ENCODE results near the gene TRDMT1.

The TRDMT1 gene, protein sequence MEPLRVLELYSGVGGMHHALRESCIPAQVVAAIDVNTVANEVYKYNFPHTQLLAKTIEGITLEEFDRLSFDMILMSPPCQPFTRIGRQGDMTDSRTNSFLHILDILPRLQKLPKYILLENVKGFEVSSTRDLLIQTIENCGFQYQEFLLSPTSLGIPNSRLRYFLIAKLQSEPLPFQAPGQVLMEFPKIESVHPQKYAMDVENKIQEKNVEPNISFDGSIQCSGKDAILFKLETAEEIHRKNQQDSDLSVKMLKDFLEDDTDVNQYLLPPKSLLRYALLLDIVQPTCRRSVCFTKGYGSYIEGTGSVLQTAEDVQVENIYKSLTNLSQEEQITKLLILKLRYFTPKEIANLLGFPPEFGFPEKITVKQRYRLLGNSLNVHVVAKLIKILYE

DNA sequence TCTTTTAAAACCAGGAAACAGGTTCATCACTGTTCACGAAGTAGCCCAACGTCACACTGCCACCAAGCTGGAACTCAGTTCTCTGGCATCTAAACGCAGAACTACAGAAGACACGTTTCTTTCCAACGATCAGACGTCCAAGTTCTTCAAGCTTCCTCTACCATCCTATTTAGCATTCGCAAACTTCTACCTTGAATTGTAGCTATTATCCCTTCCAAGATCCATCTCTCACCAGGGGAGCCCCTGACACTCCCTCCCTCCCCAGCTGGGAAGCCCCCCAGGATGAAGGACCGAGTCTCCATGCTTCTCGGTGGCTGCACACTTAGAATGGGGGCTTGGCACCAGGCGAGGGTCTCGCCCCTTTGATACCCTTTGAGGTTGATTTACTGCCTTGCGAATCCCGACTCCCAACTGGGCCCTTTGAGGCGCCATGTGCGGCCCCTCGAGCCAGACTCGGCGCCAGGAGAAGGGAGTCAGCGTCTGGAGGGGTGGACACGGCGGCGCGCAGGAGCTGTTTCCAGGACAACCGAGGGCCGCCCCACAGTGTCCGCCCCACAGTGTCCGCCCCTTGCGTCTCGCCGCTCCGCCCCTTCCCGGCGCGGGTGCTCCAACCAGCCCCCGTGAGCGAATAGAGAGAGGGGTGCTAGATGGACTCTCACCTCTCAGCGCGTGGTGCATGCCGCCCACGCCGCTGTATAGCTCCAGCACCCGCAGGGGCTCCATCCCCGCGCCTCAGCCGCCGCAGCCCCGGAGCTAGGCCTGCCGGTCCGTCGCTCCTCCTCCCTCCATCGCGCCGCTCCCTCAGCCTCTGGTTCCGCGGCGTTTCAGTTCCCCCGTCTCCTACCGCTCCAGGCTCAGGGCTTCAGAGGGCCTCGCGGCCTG, at the start of gene TRDMT1:
Gene TRDMT1, minus strand, starts transcription at position 761 of the 882 bp plus-strand sequence. Its CDS starts 38 bp downstream, at position 723.
- DNase-seq (ENCODE audit: low read depth, low spot score) = peak; percentile 75

GRCh38 chr10:17250736-17251135, 49.3 kb upstream of the TRDMT1 start:
- no peak for DNase-seq (ENCODE audit: low read depth, low spot score)

DNA sequence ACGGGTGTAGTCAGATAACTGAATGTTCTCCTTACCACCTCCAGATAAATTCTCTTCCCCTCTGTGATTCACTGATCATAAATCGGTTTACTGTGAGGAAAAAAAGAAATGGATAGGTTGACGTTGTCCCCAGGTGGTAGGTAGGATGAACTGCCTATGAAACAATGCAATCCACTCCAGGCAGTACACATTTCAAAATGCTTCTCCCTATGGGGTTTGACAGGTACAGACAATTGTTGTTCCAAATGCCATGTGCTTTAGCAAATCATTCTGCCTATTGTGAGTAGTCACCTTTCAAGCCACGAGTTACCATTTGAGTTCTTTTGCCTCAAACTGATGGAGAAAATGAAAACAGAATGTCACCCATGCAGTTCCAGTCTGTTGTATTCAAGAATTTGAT, 48.3 kb upstream of the TRDMT1 start:
- no peak for DNase-seq (ENCODE audit: low read depth, low spot score)

DNA sequence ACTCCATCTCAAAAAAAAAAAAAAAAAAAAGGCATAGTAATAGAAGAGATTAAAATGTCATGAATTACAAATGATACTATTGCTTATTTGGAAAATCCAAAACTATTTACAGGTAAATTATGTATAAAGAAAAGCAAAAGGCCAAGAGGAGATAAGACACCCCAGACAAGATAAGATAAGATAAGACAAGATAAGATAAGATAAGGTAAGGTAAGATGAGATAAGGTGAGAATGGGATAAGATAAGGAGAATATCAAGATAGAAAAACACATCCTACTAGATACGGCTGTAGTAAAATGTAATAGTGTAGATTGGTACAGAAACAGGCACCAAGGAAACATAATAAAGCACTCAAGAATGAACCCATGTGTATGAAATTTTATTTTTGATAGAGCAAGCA, 47.5 kb upstream of the TRDMT1 start:
- DNase-seq (ENCODE audit: low read depth, low spot score) = no peak

- no peak for DNase-seq (ENCODE audit: low read depth, low spot score)
Measured at GRCh38 chr10:17247210-17247609, 45.7 kb upstream of the TRDMT1 start.

DNA sequence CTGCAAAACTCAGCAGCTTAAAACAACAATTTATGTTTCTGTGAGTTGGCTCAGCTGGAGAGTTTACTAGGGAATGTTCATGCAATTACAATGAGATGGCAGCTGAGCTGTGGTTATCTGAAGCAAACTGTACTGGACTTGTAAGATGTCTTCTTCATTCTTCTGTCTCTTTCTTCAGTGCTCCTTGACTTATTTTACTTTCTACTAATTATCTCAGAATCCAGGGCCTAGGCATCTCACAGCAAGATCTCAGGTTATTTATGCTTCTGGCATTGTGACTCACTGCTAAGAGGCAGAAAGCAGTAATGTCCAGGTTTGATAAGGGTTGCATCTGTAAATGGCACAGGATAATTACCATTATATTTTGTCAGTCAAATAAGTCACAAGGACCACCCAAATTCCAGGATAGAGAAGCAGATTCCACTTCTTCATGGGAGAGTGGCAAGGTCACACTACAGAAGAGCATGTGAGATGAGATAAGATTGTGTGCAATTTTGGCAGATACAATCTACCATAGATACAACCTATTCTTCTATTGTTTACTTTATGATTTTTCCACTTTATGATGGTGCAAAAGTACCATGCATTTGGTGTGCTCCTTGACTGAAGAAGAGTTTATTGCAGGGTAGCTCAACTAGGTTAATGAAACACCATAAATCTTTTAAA, 43.4 kb upstream of the TRDMT1 start:
- DNase-seq (ENCODE audit: low read depth, low spot score) = no peak

- DNase-seq (ENCODE audit: low read depth, low spot score) = no peak
Measured at GRCh38 chr10:17241611-17242333, 40.3 kb upstream of the TRDMT1 start.

GRCh38 chr10:17240616-17241015, 39.1 kb upstream of the TRDMT1 start:
- no peak for DNase-seq (ENCODE audit: low read depth, low spot score)

- no peak for DNase-seq (ENCODE audit: low read depth, low spot score)
Measured at GRCh38 chr10:17240096-17240495, 38.6 kb upstream of the TRDMT1 start.

DNA sequence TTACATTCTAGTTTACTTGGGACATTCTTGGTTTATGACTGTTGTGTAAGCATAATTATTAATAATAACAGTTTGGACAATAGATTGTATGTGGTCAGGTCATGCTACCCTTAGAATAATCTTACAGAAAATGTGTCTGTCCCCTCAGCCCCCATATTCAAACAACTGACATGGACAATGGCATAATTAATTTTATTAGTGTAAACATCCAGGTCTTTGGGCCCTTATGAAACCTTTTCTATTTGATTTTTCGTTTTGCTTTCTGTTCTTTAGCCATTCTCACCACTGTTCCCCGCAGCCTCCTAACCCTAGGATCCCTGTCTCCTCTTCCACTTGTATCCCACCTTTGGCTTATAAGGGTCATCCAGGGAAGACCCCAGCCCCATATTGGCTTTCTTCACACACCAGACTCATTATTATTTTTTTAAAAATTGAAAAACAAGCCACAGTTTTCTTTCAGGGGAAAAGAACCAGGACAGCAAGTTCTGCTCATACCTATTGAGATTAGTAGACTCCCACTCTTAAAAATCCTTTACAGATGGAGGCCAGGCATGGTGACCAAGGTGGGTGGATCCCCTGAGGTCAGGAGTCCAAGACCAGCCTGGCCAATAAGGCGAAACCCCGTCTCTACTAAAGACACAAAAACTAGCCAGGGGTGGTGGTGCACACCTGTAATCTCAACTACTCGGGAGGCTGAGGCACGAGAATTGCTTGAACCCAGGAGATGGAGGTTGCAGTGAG, 38.0 kb upstream of the TRDMT1 start:
- DNase-seq (ENCODE audit: low read depth, low spot score) = no peak

DNA sequence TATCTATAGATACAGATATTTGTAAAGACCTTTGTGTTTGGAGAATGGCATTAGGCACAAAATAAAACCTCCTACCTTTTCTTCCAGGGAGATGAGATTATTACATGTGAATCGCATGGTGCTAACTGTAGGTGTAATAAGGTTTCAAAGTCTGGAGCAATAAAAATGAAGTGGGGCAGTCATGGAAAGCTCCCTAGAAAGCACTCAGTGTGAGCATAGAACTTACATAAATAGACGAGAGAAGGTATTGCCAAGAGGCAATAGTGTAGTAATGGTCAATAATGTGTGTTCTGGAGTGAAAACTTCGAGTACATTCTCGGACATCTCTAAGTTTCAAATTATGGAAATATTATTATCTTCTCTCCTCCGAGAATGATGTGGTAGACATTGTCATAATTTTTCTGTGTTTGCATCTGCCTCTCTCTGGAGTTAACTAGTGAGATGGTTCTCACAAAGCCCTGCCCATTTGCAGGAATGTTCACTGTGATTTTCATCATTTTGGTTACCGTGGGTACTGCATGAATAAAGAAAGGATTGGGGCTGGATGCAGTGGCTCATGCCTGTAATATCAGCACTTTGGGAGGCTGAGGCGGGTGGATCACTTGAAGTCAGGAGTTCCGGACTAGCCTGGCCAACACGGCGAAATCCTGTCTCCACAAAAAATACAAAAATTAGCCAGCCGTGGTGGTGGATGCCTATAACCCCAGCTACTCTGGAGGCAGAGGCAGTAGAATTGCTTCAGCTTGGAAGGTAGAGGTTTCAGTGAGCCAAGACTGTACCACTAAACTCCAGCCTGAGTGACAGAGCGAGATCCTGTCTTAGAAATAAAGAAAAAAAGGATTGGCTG, 37.2 kb upstream of the TRDMT1 start:
- DNase-seq (ENCODE audit: low read depth, low spot score) = no peak

DNA sequence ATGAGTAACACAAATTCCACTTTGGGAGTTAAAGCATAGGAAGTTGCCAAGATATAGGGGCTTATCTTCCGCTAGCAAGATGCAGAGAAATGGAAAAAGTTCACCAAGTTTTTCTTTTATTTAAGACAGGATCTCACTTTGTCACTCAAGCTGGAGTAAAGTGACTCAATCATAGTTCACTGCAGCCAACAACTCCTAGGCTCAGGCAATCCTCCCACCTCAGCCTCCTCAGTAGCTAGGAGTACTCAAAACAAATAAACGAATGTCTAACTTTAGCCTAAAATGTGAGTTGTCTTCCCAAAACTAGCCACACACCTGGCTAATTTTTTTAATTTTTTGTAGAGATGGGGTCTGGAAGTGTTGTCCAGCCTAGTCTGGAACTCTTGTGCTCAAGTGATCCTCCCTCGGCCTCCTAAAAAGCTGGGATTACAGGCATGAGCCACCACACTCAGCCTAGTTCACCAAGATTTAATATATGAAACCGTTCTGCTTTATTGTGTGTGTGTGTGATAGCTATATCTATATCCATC, 36.5 kb upstream of the TRDMT1 start:
- DNase-seq (ENCODE audit: low read depth, low spot score) = no peak

DNA sequence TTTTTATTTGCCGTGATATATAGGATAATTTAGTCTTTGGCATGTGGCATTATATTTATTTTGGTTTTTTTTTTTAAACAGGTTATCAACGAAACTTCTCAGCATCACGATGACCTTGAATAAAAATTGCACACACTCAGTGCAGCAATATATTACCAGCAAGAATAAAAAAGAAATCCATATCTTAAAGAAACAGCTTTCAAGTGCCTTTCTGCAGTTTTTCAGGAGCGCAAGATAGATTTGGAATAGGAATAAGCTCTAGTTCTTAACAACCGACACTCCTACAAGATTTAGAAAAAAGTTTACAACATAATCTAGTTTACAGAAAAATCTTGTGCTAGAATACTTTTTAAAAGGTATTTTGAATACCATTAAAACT, 35.7 kb upstream of the TRDMT1 start:
- no peak for DNase-seq (ENCODE audit: low read depth, low spot score)

DNA sequence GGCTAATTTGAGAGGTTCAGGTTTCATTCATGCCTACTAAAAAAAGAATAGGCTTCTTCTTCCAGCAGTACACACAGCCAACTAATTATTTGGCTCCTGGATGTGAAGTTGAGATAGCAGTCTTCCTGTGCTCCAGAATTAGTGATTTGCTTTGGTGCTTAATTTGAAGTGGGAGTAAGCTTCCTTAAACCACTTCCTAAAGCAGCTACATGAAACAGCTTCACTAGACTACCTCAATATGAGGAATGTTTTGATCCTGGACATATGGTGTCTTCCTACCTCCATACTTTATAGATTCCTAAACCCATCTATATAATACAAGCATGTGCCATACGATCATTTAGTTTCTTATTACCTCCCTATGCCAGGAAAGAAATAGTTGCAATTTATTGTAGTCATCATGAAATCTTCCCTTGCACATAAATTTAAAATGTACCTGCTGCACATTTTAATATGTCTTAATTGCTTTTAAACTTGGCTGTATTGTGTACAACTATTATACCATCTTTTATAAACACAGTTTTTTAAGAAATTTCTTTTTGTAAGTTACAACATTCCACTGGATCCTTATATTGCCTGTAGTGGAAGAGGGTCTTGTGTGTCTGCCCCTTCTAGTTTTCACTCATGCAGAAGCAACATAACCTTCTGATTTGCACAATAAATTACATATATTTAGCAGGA, 35.1 kb upstream of the TRDMT1 start:
- DNase-seq (ENCODE audit: low read depth, low spot score) = no peak

DNA sequence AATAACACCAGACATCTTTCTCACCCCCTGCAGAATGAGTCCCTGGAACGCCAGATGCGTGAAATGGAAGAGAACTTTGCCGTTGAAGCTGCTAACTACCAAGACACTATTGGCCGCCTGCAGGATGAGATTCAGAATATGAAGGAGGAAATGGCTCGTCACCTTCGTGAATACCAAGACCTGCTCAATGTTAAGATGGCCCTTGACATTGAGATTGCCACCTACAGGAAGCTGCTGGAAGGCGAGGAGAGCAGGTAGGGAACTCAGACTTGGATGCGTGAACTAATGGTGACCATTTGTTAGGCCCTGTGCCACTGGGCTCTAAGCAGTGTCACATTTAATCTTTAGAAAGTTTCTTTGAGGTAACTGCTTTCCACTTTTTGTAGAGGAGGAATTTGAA, 33.7 kb upstream of the TRDMT1 start:
- DNase-seq (ENCODE audit: low read depth, low spot score) = no peak

DNA sequence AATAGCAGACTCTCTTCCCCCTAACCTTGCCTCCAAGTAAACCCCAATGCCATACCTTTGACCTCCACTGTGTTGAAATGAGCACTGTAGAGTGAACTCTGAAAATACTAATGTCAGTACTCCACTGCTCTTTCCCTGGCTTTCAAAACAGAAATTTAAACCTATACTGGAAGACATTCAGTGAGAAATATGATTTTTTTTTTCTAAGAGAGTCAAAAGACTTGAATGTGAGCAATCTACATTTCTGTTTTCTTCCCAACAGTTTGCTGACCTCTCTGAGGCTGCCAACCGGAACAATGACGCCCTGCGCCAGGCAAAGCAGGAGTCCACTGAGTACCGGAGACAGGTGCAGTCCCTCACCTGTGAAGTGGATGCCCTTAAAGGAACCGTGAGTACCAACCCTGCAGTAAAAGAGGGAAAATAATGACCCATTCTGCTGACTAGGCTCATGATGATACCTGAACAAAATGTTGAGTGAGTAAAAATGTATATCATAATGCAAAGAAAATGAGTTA, 33.0 kb upstream of the TRDMT1 start:
- DNase-seq (ENCODE audit: low read depth, low spot score) = no peak

GRCh38 chr10:17233286-17233991, 32.0 kb upstream of the TRDMT1 start:
- DNase-seq (ENCODE audit: low read depth, low spot score) = no peak

DNA sequence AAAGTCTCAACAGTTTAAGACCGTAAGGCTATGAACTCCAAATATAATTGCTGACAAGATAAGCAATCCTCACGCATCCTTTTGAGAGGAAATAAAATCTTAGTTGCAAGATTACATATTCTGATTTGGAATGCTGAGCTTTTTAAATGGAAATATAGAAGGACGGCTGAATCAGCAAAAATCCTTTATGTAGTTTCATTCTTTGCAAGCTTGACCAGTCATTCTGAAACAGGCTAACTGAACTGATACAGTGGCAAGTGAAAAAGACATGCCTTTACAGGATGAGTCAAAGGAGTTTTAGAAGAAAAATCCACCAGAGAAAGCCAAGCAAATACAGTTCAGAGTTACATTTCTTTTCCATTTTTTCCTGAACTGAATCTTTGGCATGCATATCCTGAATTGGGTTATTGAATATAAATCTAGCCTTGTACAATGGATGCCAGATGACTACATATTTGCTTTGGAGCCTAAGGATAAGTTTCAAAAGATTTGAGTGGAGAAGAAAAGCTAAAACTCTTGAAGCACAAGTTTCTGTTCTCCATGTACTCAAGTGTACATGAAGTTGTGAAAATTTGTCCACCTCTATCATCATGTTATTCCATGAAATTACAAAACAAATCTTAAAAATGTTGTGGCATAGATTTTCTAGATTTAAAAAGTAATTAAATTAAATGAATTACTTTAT, 30.9 kb upstream of the TRDMT1 start:
- no peak for DNase-seq (ENCODE audit: low read depth, low spot score)
